K562 (cell line): ENCODE results near the gene KCNJ10. TPM values are rescaled to one million over a fixed set of nuclear protein-coding genes. Genes with fewer than 3 reads are reported as not detected.
A peak's percentile ranks its signal among the peaks of the same experiment; 100 is the strongest.

Experiments used
- BDP1 ChIP-seq: IDR thresholded peaks from 3 replicates; pipeline ENCODE4 v1.6.1; 2011; ENCODE audit not compliant: insufficient read length, insufficient read depth
- CCAR2 ChIP-seq: fragments of 200-400 bp; formaldehyde crosslinking; IDR thresholded peaks from 2 replicates; pipeline ENCODE4 v1.6.1; 2017; ENCODE audit warnings: mild to moderate bottlenecking, low read depth, low read length
- LCOR ChIP-seq: sonication (generic); formaldehyde crosslinking; IDR thresholded peaks from 2 replicates; pipeline ENCODE4 v1.8.0; 2022; ENCODE audit warnings: mild to moderate bottlenecking, missing genetic modification reagents
- MECOM ChIP-seq: fragments of 250-450 bp; sonication (Bioruptor Pico); IDR thresholded peaks from 2 replicates; pipeline ENCODE4 v1.8.0; 2022; ENCODE audit warnings: inconsistent platforms
- MXI1 ChIP-seq: IDR thresholded peaks from 2 replicates; pipeline ENCODE4 v1.6.1; 2011; ENCODE audit warnings: low read depth, mild to moderate bottlenecking, improper control_type of control experiment, low read length
- NFE2L1 ChIP-seq: fragments of 450-650 bp; IDR thresholded peaks from 2 replicates; pipeline ENCODE4 v1.6.1; 2016; ENCODE audit warnings: missing genetic modification characterization, low read depth, mild to moderate bottlenecking, missing compliant biosample characterization, moderate library complexity, borderline replicate concordance
- NR2C1 ChIP-seq, 2 experiments: fragments of 450-650 bp; IDR thresholded peaks; 2 replicates each; pipeline ENCODE4 v1.6.1; 2017; ENCODE audit warnings: mild to moderate bottlenecking in 2 of 2, antibody characterized with exemption in 1 of 2, inconsistent platforms in 1 of 2, missing compliant biosample characterization in 1 of 2, missing genetic modification characterization in 1 of 2
- RFX5 ChIP-seq: IDR thresholded peaks from 2 replicates; pipeline ENCODE4 v1.6.1; 2011; ENCODE audit warnings: low read depth, mild to moderate bottlenecking, improper control_type of control experiment, low read length
- USF1 ChIP-seq: sonication (generic); formaldehyde crosslinking; IDR thresholded peaks from 2 replicates; pipeline ENCODE4 v1.9.0; 2022; ENCODE audit warnings: mild to moderate bottlenecking, missing genetic modification reagents
- ZBTB34 ChIP-seq: fragments of 250-450 bp; sonication (Bioruptor Pico); IDR thresholded peaks from 2 replicates; pipeline ENCODE4 v1.8.0; 2021; ENCODE audit warnings: mild to moderate bottlenecking, moderate library complexity
- ZNF212 ChIP-seq: fragments of 450-650 bp; formaldehyde crosslinking; IDR thresholded peaks from 2 replicates; pipeline ENCODE4 v1.4.0; 2020; ENCODE audit warnings: mild to moderate bottlenecking
- ZNF24 ChIP-seq: fragments of 450-650 bp; IDR thresholded peaks from 2 replicates; pipeline ENCODE4 v1.6.1; 2016
- polyA plus RNA-seq, 8 experiments: library from polyadenylated mRNA; depleted of rRNA in 4 of 8; stranded (reverse) in 5 of 8; unstranded in 3 of 8; fragments of >200 nt; fragmentation: Nextera tagmentation in 2 of 8; fragmentation: Illumina TruSeq in 1 of 8; extraction: Ambion mirVana in 2 of 8; extraction: Trizol in 1 of 8; gene quantifications; 2 replicates each; pipeline versions ENCODE4 v1.2.1 to v1.2.3, GENCODE V29; 2011 to 2014; ENCODE audit warnings: inconsistent platforms in 1 of 8, missing spikeins in 1 of 8
- total RNA-seq, 7 experiments: library from RNA; depleted of rRNA in 6 of 7; stranded (reverse); fragments of >200 nt in 6 of 7; fragmentation: Illumina TruSeq in 2 of 7; extraction: Trizol in 2 of 7; gene quantifications; 2 replicates each; pipeline versions ENCODE4 v1.2.1 to v1.2.3, GENCODE V29; 2011 to 2021; ENCODE audit warnings: low replicate concordance in 1 of 7
- TF ChIP-seq, protein P1 (sequence below): fragments of 450-650 bp; IDR thresholded peaks from 2 replicates; pipeline ENCODE4 v1.6.1; 2017; ENCODE audit warnings: antibody characterized with exemption, mild to moderate bottlenecking
- TF ChIP-seq, protein P2 (sequence below): fragments of 200-800 bp; sonication (Bioruptor generic); IDR thresholded peaks from 2 replicates; pipeline ENCODE4 v1.6.1; 2016; ENCODE audit warnings: missing genetic modification characterization, missing compliant biosample characterization

KCNJ10 gene
- total and polyA plus RNA-seq, 9 of the 15 experiments (the other 6 are each of a cell fraction or from before 2014, with no cell fraction given): 0.06 to 0.11 TPM; not detected in 7

DNA sequence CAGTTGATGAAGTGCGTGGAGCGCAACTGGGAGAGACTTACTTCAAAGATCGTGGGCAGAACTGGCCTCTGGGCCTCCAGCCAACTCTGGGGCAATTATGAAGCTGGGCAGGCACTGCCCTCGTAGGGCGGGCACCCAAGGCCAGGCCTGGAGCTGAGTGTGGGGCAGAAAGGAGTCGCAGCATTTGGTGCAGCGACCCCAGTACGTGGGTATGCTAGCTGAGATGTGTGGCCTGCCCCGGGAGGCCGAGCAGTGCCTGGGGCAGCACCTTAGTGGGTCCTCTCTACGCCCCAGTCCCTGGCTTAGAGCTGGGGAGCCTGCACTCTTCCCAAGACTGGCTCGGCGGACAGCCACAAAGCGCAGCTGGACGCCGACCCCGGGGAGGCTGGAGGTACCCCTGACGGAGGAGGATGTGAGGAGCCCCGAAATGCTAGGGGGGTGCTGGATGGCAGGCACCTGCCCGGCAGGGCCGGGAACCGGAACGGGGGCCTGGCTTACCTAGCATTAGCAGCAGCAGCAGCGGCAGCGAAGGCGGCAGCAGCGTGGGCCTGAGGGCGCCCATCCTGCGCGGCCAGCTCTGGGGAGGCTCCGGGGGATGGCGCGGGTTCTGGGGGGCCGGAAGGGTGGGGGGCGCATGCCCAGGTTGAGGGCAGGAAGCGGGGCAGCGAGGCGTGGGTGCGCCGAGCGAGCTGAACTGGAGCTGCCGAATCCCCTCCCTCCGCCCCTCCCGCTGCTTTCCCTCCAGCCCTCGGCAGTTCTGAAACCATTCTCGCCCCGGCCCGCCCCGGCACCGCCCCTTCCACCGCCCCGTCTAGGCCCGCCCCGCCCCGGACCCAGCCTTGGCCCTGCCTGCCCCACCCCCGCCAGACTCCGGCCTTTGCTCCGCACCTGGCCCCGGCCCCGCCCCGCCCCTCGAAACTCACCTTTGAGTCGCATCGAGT is 28.2 kb upstream of the KCNJ10 start, which contains the start of gene IGSF8 (continued):
- TF ChIP-seq NFE2L1 (tag) (no peak), NR2C1 (IDR thresholded peaks at IDR 0.05) (no peak), NR2C1 (tag; IDR thresholded peaks at IDR 0.05) (no peak), MECOM (CRISPR knock-in tag) (no peak), BDP1 (no peak), MXI1 (no peak), ZNF24 (no peak), ZNF212 (no peak), CCAR2 (no peak), ZBTB34 (CRISPR knock-in tag) (no peak), USF1 (0 out of 2 replicates have a peak, but pooled peaks have one; percentile 7), LCOR (CRISPR knock-in tag) (no peak), RFX5 (no peak)
- TF ChIP-seq, protein P1, sequence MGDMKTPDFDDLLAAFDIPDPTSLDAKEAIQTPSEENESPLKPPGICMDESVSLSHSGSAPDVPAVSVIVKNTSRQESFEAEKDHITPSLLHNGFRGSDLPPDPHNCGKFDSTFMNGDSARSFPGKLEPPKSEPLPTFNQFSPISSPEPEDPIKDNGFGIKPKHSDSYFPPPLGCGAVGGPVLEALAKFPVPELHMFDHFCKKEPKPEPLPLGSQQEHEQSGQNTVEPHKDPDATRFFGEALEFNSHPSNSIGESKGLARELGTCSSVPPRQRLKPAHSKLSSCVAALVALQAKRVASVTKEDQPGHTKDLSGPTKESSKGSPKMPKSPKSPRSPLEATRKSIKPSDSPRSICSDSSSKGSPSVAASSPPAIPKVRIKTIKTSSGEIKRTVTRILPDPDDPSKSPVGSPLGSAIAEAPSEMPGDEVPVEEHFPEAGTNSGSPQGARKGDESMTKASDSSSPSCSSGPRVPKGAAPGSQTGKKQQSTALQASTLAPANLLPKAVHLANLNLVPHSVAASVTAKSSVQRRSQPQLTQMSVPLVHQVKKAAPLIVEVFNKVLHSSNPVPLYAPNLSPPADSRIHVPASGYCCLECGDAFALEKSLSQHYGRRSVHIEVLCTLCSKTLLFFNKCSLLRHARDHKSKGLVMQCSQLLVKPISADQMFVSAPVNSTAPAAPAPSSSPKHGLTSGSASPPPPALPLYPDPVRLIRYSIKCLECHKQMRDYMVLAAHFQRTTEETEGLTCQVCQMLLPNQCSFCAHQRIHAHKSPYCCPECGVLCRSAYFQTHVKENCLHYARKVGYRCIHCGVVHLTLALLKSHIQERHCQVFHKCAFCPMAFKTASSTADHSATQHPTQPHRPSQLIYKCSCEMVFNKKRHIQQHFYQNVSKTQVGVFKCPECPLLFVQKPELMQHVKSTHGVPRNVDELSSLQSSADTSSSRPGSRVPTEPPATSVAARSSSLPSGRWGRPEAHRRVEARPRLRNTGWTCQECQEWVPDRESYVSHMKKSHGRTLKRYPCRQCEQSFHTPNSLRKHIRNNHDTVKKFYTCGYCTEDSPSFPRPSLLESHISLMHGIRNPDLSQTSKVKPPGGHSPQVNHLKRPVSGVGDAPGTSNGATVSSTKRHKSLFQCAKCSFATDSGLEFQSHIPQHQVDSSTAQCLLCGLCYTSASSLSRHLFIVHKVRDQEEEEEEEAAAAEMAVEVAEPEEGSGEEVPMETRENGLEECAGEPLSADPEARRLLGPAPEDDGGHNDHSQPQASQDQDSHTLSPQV: no peak
- TF ChIP-seq, protein P2, sequence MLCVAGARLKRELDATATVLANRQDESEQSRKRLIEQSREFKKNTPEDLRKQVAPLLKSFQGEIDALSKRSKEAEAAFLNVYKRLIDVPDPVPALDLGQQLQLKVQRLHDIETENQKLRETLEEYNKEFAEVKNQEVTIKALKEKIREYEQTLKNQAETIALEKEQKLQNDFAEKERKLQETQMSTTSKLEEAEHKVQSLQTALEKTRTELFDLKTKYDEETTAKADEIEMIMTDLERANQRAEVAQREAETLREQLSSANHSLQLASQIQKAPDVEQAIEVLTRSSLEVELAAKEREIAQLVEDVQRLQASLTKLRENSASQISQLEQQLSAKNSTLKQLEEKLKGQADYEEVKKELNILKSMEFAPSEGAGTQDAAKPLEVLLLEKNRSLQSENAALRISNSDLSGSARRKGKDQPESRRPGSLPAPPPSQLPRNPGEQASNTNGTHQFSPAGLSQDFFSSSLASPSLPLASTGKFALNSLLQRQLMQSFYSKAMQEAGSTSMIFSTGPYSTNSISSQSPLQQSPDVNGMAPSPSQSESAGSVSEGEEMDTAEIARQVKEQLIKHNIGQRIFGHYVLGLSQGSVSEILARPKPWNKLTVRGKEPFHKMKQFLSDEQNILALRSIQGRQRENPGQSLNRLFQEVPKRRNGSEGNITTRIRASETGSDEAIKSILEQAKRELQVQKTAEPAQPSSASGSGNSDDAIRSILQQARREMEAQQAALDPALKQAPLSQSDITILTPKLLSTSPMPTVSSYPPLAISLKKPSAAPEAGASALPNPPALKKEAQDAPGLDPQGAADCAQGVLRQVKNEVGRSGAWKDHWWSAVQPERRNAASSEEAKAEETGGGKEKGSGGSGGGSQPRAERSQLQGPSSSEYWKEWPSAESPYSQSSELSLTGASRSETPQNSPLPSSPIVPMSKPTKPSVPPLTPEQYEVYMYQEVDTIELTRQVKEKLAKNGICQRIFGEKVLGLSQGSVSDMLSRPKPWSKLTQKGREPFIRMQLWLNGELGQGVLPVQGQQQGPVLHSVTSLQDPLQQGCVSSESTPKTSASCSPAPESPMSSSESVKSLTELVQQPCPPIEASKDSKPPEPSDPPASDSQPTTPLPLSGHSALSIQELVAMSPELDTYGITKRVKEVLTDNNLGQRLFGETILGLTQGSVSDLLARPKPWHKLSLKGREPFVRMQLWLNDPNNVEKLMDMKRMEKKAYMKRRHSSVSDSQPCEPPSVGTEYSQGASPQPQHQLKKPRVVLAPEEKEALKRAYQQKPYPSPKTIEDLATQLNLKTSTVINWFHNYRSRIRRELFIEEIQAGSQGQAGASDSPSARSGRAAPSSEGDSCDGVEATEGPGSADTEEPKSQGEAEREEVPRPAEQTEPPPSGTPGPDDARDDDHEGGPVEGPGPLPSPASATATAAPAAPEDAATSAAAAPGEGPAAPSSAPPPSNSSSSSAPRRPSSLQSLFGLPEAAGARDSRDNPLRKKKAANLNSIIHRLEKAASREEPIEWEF (CRISPR knock-in tag): no peak
